Stimulated activated naive CD4-positive, alpha-beta T cell treated with Interleukin-2 at 50 U/mL for 16 hours (primary cell): ENCODE measurements around the gene HDDC3.

Experiments used
- DNase-seq: peaks from one replicate; lab custom pipeline; 2025; lab: John Stamatoyannopoulos, UW

HDDC3 gene

GRCh38 chr15:90953947-90954711 lies 21.8 kb upstream of the HDDC3 start:
- no peak for DNase-seq

- no peak for DNase-seq
Observed at GRCh38 chr15:90952901-90953677, 20.7 kb upstream of the HDDC3 start.

GRCh38 chr15:90950676-90951075 lies 18.3 kb upstream of the HDDC3 start:
- no peak for DNase-seq

GRCh38 chr15:90949979-90950675 lies 17.8 kb upstream of the HDDC3 start:
- DNase-seq, result no peak

GRCh38 chr15:90948506-90948905 lies 16.2 kb upstream of the HDDC3 start:
- no peak for DNase-seq

GRCh38 chr15:90947577-90948357 lies 15.4 kb upstream of the HDDC3 start:
- no peak for DNase-seq

GRCh38 chr15:90946941-90947576 lies 14.7 kb upstream of the HDDC3 start:
- DNase-seq, result no peak

GRCh38 chr15:90946538-90946937 lies 14.2 kb upstream of the HDDC3 start:
- DNase-seq, result no peak

- no peak for DNase-seq
Observed at GRCh38 chr15:90945091-90945490, 12.7 kb upstream of the HDDC3 start.

- DNase-seq, result no peak
Observed at GRCh38 chr15:90942354-90943120, 10.2 kb upstream of the HDDC3 start.

- DNase-seq, result no peak
Observed at GRCh38 chr15:90941038-90941437, 8.7 kb upstream of the HDDC3 start.

- no peak for DNase-seq
Observed at GRCh38 chr15:90939756-90940155, 7.4 kb upstream of the HDDC3 start.

GRCh38 chr15:90938261-90938660 lies 5.9 kb upstream of the HDDC3 start:
- DNase-seq, result no peak

GRCh38 chr15:90936823-90937222 lies 4.5 kb upstream of the HDDC3 start:
- DNase-seq, result no peak

GRCh38 chr15:90934949-90935751 lies 2.8 kb upstream of the HDDC3 start, which contains the start of gene UNC45A:
Gene UNC45A, plus strand, starts transcription at chr15:90935285. Its CDS starts 40 bp downstream, at chr15:90935325.
- peak; percentile 95 for DNase-seq

GRCh38 chr15:90934256-90934948 lies 2.1 kb upstream of the HDDC3 start:
- peak; percentile 87 for DNase-seq

- no peak for DNase-seq
Observed at GRCh38 chr15:90933301-90933700, 952 bp upstream of the HDDC3 start.

GRCh38 chr15:90932660-90932991 lies 277 bp upstream of the HDDC3 start:
- DNase-seq, result no peak

- DNase-seq, result no peak
Observed at GRCh38 chr15:90931575-90931827, 848 bp downstream of the HDDC3 start.
